ENCODE measurements around the gene ANGPTL1. TPM values are rescaled to one million over a fixed set of nuclear protein-coding genes. Genes with fewer than 3 reads are reported as not detected.

ANGPTL1 gene
- total and polyA plus RNA-seq, 10 of the 15 experiments (the other 5 are each of a cell fraction or from before 2014, with no cell fraction given) = not detected

DNA sequence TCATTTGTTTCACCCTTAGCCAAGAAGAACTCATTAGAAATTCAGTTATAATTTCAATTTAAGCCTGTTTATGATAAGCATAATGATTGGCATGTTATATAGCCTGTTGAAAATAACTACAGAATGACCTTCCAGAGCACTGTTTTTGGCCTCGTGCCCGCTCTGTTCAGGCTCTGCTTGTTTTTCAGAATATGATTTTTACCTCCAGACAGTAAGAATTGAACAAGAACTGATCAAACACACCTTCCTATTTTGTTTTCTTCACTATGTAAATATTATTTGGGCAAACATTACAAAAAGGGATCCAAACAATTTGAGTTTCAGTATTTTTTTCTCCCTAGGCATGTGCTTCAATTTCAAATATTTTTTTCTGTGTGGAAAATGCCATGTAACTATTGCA lies 48.1 kb upstream of the ANGPTL1 start (continued):
- TF ChIP-seq, protein P1, sequence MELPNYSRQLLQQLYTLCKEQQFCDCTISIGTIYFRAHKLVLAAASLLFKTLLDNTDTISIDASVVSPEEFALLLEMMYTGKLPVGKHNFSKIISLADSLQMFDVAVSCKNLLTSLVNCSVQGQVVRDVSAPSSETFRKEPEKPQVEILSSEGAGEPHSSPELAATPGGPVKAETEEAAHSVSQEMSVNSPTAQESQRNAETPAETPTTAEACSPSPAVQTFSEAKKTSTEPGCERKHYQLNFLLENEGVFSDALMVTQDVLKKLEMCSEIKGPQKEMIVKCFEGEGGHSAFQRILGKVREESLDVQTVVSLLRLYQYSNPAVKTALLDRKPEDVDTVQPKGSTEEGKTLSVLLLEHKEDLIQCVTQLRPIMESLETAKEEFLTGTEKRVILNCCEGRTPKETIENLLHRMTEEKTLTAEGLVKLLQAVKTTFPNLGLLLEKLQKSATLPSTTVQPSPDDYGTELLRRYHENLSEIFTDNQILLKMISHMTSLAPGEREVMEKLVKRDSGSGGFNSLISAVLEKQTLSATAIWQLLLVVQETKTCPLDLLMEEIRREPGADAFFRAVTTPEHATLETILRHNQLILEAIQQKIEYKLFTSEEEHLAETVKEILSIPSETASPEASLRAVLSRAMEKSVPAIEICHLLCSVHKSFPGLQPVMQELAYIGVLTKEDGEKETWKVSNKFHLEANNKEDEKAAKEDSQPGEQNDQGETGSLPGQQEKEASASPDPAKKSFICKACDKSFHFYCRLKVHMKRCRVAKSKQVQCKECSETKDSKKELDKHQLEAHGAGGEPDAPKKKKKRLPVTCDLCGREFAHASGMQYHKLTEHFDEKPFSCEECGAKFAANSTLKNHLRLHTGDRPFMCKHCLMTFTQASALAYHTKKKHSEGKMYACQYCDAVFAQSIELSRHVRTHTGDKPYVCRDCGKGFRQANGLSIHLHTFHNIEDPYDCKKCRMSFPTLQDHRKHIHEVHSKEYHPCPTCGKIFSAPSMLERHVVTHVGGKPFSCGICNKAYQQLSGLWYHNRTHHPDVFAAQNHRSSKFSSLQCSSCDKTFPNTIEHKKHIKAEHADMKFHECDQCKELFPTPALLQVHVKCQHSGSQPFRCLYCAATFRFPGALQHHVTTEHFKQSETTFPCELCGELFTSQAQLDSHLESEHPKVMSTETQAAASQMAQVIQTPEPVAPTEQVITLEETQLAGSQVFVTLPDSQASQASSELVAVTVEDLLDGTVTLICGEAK (IDR thresholded peaks at IDR 0.05; ENCODE audit: borderline replicate concordance) = no peak
- TF ChIP-seq KDM1A (IDR thresholded peaks at IDR 0.05; ENCODE audit: borderline replicate concordance) = no peak
- no peak for TF ChIP-seq MEF2A (IDR thresholded peaks at IDR 0.05; ENCODE audit: insufficient read depth, low read depth, low read length)
- TF ChIP-seq SRF (IDR thresholded peaks at IDR 0.05; ENCODE audit: low read depth in 2 of 2, low read length in 2 of 2) = no peak
- TF ChIP-seq, protein P2, sequence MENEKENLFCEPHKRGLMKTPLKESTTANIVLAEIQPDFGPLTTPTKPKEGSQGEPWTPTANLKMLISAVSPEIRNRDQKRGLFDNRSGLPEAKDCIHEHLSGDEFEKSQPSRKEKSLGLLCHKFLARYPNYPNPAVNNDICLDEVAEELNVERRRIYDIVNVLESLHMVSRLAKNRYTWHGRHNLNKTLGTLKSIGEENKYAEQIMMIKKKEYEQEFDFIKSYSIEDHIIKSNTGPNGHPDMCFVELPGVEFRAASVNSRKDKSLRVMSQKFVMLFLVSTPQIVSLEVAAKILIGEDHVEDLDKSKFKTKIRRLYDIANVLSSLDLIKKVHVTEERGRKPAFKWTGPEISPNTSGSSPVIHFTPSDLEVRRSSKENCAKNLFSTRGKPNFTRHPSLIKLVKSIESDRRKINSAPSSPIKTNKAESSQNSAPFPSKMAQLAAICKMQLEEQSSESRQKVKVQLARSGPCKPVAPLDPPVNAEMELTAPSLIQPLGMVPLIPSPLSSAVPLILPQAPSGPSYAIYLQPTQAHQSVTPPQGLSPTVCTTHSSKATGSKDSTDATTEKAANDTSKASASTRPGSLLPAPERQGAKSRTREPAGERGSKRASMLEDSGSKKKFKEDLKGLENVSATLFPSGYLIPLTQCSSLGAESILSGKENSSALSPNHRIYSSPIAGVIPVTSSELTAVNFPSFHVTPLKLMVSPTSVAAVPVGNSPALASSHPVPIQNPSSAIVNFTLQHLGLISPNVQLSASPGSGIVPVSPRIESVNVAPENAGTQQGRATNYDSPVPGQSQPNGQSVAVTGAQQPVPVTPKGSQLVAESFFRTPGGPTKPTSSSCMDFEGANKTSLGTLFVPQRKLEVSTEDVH (IDR thresholded peaks at IDR 0.05; ENCODE audit: low read depth, partially characterized antibody) = no peak
- no peak for TF ChIP-seq LARP7 (IDR thresholded peaks at IDR 0.05)

All from GM12878 (cell line).